AG08396 (cell line): ENCODE data around the gene CDRT15.
"Not testable (repeated sequence)": the region's sequence is repeated elsewhere in the genome, so short reads cannot be mapped to it uniquely, and the experiment has no call there.

Experiments
- DNase-seq: peaks from one replicate; pipeline ENCODE4 v3.0.0; 2012; ENCODE audit warnings: low spot score, mixed read lengths

The CDRT15 gene

DNA sequence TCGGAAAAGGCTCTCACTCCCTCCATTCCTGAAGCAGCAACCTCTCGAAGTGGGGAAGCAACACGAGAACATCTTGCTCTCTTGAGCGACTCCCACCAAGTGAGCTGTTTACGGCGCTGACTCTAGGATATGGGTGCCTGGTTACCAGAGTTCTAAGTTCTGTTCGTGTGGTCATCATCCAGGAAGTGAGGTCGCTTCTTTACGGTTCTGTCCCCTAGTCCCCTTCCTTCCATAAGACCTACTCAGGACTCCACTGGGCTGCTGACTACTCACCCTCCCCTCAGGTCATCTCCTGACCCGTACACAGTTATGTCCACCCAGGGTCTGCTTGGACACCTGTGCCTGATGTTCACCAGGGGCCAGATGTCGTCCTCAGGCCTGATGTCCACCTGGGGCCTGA lies at the start of gene CDRT15:
Gene CDRT15 (minus strand): TSS at position 101 of the 400 bp plus-strand sequence. CDS start 29 bp downstream, at position 72.
- not testable (repeated sequence) for DNase-seq

DNA sequence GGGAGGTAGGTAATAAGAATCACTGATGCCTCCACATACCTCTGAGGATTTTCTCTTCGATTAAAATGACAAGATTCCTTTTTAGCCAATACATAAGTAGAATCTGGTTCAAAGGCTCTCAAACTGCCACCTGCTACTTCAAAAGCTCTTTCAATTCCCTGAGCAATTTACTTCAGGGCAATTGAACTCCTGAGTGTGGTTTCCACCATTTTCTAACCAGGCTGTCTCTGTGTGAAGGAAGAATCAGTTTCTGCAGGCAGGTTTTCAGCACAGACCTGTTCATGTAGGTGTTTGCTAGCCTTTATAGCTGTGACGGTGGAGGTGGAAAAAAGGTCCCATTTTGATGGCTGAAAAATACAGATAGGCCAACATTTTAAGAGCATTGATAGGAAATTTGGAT lies 46.1 kb upstream of the CDRT15 start:
- DNase-seq: no peak

DNA sequence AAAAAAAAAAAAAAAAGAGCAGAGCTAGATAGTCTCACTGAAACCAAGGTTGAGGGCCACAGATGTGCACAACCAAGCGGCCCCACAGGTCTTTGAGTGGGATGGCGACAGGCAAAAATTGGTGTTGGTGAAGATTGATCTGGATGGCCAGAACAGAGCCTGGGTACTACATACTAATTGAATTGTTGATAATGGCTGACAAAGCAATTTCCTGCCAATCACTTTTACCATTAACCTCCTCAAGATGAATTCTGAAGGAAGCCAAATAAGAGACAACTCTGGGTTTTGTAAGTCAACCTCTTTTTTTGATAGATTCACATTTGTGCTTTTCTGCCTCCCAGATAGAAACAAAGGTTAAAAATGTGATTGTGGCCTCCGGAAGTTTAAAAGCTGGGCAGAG lies 44.9 kb upstream of the CDRT15 start:
- no peak for DNase-seq

DNA sequence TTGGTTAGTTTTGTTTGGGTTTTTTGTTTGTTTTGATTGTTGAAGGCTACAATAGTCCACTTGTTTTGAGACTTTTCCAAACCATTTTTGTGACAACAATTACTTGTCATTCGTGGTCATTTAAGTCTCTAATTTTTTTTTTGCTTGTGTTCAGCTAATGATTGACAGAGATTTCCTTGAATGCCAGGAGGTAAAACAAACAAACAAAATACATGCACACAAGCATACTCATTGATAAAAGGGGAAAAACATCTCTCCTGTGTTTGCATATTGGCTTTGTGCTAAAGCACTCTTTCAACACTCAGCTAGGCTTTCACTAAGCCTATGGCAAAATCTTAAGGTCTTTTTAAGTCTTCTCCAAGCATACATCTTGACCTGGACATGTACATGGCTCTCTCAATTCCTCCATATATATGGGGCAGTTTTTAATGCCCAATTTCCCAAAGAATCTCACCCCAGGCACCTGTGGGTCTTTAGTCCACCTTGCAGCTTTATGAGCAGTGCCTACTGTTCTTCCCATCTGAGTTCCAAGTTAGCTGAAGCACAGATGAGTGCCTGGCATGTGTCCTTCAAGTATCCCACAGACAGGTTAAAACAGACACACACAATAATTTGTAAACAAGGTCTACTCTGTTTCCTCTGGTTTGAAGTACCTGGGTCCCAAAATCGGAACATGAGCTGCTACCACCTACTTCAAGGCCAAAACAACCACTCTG lies 40.0 kb upstream of the CDRT15 start:
- no peak for DNase-seq

DNA sequence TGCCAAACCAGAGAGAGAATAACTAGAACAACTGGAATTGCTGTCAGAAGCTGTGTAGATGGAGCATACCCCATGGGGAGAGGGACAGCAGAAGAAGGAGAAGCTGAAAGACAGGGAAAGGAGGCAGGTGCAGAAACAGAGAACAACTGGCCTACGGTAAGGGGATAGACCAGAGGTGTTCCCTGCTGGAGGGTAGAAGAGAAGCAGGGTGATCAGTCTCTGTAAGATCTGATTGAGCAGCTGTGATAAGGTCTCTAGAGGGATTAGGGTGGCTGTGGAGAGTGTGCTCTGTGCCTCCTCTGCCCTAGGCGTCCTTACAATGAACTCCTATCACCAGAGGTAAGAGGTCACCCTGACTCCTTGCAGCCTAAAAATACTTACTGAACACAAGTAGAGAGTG lies 33.8 kb upstream of the CDRT15 start:
- no peak for DNase-seq

DNA sequence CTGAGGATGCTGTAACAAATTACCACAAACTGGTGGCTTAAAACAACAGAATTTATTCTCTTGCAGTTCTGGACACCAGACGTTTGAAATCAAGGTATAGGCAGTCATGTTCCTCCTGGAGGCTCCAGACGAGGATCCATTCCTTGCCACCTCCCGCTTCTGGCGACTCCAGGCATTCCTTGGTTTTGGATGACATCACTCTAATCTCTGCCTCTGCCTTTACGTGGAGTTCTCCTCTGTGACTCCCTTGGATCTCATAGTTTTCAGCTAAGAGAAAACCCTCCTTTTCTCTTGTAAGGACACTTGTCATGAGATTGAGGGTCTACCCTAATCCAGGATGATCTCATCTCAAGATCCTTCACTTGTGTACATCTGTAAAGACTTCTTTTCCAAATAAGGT lies 32.8 kb upstream of the CDRT15 start:
- no peak for DNase-seq

DNA sequence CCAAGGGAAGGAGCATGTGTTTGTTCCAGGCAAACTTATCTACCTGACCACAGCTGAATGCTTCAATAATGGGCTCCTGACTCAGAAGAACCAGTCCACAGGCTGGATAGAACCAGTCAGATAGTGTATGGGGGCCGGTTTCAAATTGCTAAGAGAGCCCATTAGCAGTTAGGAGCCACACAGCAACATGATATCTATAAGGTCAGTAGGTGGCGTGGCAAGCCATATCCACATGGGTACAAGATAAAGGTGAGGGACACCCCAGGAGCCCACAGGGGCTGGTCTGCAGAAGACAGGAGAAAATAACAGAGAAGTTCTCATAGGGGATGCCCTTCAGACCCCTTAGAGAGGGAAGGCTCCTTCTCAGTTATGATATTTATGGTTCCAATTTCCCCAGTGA lies 31.6 kb upstream of the CDRT15 start:
- no peak for DNase-seq

DNA sequence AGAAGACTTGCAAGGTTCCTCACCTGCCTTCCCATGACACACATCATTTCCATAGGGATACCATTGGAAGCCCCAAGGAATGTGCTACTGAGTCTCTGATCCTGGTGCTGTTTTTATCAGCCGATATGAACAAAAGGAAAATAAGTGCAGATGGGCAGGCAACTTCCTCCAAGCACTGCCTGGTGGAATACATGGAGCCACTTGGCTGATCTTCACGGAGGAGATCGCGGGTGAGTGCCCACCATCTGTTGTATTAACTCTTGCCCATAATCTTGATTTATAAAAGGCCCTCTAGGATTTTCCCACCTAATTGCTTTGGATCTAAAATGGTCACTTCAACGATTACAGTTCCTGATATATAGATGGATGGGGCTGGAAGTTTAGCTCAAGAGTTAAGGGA lies 24.7 kb upstream of the CDRT15 start:
- no peak for DNase-seq

DNA sequence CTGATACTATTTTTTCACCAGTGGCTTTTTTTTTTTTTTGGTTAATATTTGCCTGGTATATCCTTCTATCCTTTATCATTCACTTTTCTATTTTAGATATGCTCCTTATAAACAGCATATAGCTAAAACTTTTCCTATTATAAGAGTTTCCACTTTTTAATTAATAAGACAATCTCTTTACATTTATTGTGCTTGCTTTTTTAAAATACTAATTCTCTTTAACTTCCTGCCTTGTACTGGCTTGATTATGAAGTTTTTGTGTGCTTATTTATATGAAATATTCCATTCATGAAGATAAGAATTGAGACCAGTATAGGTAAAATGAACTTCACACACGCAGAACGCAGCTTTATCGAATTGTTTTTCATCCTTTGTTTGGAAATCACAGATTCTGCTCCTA lies 9.0 kb upstream of the CDRT15 start:
- DNase-seq: no peak

DNA sequence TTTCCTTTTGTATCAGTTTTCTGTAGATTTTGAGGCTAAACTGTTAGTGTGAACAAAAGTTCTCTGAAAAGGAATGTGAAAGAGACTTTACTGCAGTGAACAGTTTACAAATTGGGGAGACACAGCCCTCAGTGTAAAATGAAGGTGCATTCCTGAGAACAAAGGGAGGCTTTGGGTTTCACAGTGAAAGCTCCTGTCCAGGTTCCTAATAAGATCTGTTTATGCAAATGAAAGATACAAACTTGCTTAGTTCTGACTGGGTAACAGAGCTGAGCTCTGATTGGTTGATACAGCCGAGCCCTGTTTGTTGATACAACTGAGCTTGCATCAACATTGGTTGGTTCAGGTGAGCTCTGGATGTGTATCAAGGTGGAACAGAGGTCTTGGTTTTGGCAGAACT lies 8.3 kb upstream of the CDRT15 start:
- no peak for DNase-seq

DNA sequence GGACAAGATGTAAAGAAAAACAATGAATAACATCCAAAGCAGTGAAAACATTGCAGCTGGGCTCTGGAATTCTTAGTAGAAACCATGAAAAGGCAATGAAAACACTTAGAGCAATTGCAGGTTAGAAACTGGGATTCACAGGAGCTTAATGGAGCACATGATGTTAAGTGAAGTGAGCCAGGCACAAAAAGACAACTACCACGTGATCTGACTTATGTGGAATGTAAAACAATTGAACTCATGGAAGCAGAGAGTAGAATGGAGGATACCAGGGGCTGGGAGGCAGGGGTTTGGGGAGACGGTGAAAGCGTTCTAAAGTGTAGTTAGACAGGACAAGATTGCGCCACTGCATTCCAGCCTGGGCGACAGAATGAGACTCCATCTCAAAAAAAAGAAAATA lies 2.6 kb upstream of the CDRT15 start:
- not testable (repeated sequence) for DNase-seq

DNA sequence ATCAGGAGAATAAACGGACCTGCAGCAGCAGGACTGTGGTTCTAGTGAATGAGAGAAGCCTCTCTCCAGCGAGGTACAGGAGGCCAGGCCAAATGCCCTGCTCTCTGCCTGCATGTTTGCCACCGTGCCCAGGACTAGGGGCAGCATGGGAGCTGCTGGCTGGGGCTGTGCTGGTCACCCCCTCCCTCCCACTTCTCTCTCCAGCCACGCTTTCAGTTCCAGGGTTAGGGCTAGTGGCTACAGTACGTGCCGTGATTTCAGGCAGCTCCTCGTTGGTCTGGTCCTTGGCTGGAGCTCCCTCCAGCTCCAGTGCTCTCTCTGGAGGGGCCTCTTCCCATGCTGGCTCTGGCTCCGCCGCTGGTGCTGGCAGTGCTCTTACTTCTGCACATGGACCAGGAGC lies 630 bp downstream of the CDRT15 start:
- DNase-seq: not testable (repeated sequence)

DNA sequence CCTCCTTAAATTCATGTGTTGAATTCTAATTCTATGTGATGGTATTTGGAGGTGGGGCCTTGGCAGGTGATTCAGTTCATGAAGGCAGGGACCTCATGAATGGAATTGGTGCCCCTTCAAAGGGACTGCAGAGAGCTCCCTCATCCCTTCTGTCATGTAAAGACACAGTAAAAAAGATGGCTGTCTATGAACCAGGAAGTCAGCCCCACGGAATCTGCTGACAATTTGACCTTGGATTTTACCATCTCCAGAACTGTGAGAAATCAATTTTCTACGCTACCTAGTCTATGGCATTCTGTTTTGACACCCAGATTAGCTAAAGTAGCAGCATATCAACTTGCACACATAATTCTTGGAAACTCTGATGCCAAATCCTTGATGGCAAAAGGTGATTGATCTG lies 1.6 kb downstream of the CDRT15 start:
- not testable (repeated sequence) for DNase-seq

DNA sequence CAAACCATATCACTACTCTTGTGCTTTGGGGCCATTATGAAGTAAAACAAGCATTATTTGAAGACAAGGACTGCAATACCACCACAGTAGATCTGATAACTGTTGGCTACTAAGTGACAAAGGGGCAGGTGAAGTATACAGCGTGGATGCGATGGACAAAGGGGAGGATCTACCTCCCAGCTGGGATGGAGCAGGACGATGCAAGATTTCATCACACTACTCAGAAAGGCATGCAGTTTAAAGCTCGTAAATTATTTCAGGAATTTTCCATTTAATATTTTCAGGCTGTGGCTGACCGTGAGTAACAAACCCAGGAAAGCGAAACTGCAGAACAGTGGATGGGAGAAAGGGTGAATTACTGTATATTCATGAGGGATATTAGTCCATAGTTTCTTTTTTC lies 5.5 kb downstream of the CDRT15 start:
- not testable (repeated sequence) for DNase-seq

DNA sequence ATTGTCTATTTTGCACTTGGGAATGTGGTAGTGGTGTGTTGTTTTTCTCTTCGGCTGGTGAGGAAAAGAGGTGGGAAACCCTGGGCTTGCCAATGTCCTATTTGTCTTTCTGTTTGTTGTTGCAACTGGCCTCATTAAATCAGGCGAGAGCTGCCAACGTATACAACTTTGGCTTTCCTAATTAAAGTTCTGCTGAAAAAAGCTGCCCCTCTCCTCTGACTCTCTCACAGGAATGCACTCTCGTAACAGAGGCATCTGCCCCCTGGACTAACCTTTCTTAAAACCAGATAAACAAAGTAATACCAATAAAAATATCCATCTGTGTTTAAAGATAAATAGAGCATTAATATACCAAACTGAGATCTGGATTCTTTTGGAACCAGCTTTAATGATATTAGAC lies 7.8 kb downstream of the CDRT15 start:
- no peak for DNase-seq

DNA sequence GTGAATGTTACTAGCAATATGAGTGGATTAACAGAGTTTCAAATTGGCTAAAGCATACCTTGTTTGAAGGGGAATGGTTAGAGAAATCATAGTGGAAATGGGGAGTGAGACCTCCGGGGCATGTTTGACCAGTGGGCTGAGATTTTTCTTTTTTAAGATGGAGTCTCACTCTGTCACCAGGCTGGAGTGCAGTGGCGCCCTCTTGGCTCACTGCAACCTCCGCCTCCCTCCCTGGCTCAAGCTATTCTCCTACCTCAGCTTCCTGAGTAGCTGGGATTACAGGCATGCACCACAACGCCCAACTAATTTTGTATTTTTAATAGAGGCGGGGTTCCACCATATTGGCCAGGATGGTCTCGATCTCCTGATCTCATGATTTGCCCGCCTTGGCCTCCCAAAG lies 9.6 kb downstream of the CDRT15 start:
- DNase-seq: no peak

DNA sequence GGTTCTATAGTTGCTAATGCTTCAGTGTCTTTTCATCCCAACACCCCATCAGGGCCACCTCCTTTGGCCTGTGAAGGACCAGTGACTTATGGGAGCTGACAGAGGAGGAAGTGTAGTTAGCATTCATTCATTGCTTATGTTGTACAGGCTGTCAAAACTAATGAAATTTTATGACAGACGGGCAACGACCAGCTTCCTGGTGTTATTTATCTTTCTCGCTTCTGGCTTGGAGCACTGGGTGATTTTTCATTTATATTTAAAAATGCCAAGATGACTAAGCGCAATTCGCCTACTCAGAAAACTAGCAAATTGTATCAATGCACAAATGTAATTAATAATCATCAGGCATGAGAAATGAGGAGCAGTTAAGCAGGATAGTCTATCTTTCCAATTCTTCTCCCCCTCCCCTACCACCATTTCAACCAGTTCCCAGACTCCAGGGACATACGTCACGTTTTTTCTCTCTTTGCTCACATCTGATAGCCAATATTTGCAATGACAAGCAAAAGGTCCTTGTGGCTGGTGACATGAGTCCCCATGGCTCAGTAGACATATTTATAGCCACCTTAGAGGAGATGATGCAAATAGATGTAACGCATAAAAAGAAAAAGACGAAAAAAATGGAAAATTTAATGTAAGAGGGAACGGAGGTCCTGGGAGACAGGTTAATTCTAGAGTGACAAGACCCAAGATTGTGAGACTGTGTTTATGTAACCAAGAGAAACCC lies 11.2 kb downstream of the CDRT15 start:
- DNase-seq: no peak

DNA sequence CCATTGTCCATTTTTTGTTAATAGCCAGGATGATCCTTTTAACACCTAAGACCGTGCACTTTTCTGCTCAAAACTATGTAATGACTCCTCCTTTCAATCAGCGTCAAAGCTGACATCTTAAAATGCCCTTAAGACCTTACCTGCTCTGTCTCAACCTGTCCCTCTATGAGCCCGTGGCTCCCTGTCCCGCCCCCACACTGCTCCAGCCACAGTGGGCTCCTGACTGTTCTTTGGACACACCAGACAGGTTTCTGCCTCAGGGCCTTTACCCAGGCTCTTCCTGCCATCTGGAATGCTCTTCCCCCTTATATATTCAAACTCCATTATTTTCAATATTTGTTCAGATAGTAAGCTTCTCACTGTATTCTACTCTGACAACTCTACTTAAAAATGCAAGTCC lies 14.1 kb downstream of the CDRT15 start:
- DNase-seq: no peak

DNA sequence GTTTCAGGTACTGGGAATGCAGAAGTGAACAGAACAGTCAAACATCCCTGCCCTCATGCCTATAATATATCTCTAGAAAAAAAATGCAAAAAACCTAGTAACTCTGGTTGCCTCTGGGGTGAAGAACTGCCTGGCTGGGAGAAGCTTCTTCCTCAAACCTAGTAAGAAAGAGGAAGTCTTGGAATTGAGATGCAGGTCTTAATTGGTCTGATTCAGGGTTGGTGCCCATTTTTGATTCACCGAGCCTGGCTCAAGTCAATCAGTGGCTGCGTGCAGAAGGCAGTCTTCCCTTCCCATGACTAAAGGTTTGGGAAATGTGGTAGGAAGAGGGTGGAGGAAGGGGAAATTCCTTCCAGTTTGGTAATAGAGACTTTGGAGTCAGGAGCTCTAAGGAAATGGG lies 22.4 kb downstream of the CDRT15 start:
- no peak for DNase-seq

DNA sequence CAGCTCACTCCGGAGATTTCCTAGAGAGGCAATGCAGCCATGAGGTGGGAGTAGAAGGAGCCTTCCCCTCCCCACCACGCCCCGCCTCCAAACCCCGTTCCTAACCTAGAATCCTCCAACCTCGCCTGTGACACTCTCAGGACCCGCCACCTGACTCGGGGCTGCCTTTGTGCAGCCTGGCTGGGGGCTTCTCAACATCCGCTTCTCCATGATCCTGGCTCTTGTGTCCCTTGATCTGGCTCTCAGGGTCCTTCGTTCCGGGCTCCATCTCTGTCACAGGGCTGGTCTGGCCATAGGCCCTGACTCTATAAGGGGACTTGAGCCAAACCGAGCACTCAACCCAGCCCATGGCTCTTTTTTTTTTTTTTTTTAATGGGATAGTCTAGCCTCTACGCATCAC lies 24.3 kb downstream of the CDRT15 start:
- no peak for DNase-seq

DNA sequence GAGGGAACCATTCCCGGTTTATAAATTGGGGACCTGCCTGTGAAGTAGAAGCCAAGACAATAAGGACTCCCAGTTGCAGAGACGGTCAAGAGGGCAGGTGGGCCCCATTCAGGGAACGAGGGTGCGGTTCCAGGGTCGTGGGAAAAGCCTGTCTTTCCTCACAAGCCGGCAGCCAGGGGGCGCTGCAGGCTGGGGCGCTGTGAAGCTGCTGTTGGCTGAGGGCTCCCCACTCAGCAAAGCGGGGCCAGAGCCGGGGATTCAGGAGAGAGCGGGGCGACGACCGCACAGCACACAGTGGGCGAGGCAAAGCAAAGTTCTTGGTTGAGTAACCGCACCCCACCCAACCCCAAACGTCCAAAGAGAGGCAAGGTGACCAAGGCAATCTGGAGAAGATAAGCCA lies 24.9 kb downstream of the CDRT15 start:
- DNase-seq: no peak

DNA sequence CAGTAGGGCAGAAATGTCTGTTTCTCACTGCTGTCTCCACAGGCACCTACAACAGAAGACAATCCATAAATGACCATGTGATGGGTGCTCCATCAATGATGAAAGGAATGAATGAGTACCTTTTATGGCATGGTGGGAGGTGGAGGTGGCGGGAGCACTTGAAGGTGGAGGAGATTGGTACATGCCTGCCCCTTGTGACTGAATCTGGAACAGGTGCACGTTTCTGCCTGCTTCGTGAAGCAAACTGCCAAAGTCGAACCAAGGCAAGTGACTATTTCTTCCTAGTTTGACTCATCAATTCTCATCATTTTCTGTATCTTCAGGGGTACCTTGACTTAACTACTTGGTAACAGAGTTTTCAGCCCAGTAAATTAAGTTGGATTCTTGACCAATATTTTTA lies 25.4 kb downstream of the CDRT15 start:
- no peak for DNase-seq

DNA sequence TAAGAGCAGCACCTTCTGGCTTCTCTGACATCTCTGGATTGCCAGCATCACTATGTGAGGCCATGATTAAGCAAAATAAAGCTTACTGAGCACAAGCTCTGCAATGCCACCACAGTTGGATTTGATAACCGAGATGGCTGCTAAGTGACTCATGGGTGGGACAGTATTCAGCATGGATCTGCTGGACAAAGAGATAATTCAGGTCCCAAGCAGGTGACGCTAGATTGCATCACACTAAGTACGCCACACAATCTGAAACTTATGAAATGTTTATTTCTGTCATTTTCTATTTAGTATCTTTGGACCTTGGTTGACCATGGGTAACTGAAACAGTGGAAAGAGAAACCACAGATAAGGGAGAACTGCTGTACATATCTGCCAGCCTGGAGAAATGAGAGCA lies 27.4 kb downstream of the CDRT15 start:
- DNase-seq: no peak

DNA sequence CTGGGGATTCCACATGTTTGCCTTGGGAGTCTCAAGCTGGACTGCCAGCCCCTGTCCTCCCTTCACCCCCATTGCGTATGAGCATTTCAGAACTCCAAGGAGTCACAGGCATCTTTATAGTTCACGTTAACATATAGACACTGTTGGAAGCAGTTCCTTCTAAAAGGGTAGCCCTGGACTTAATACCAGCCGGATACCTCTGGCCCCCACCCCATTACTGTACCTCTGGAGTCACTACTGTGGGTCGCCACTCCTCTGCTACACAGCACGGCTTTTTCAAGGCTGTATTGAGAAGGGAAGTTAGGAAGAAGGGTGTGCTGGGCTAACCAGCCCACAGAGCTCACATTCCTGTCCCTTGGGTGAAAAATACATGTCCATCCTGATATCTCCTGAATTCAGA lies 28.9 kb downstream of the CDRT15 start:
- DNase-seq: no peak
